Suppressor macrophage treated with lipopolysaccharide for 1 hour (primary cell): ENCODE results near the gene RFESD.
A peak's percentile ranks its signal among the peaks of the same experiment; 100 is the strongest.
"Not testable (repeated sequence)": the region's sequence is repeated elsewhere in the genome, so short reads cannot be mapped to it uniquely, and the experiment has no call there.

Experiments
- DNase-seq, 3 donors: peaks; one replicate each; pipeline ENCODE4 v3.0.0-alpha.2; 2020 to 2022

Gene RFESD

GRCh38 chr5:95630394-95630917, 16.1 kb upstream of the RFESD start:
- DNase-seq = peak in 1 of 3 donors; percentile 19

GRCh38 chr5:95631255-95631958, 15.2 kb upstream of the RFESD start:
- peak; percentile 80 to 97 (median 91) for DNase-seq

GRCh38 chr5:95631991-95632675, 14.4 kb upstream of the RFESD start:
- DNase-seq = peak; percentile 84 to 94 (median 89)

- not testable (repeated sequence) for DNase-seq
Observed at GRCh38 chr5:95632942-95633341, 13.6 kb upstream of the RFESD start.

- no peak for DNase-seq
Observed at GRCh38 chr5:95633671-95634070, 12.9 kb upstream of the RFESD start.

- DNase-seq = no peak
Observed at GRCh38 chr5:95634081-95634480, 12.5 kb upstream of the RFESD start.

- no peak for DNase-seq
Observed at GRCh38 chr5:95638632-95639031, 7.9 kb upstream of the RFESD start.

GRCh38 chr5:95641741-95642220, 4.8 kb upstream of the RFESD start:
- DNase-seq = no peak

GRCh38 chr5:95643152-95643551, 3.4 kb upstream of the RFESD start:
- DNase-seq = no peak

GRCh38 chr5:95644351-95645042, 2.1 kb upstream of the RFESD start:
- DNase-seq = peak; percentile 56 to 61 (median 59)

- not testable (repeated sequence) for DNase-seq
Observed at GRCh38 chr5:95646226-95646568, 380 bp upstream of the RFESD start.

GRCh38 chr5:95647886-95648860, 1.6 kb downstream of the RFESD start:
- peak; percentile 29 to 67 (median 56) for DNase-seq

GRCh38 chr5:95649274-95649673, 2.7 kb downstream of the RFESD start:
- DNase-seq = no peak

- no peak for DNase-seq
Observed at GRCh38 chr5:95649842-95650620, 3.5 kb downstream of the RFESD start.

- DNase-seq = no peak
Observed at GRCh38 chr5:95652849-95653248, 6.3 kb downstream of the RFESD start.

- no peak for DNase-seq
Observed at GRCh38 chr5:95654196-95654595, 7.6 kb downstream of the RFESD start.

- DNase-seq = no peak
Observed at GRCh38 chr5:95655575-95655974, 9.0 kb downstream of the RFESD start.

GRCh38 chr5:95660060-95660459, 13.5 kb downstream of the RFESD start:
- no peak for DNase-seq

GRCh38 chr5:95662946-95663345, 16.4 kb downstream of the RFESD start:
- no peak for DNase-seq

- DNase-seq = peak; percentile 62 to 77 (median 69)
Observed at GRCh38 chr5:95664204-95664786, 17.7 kb downstream of the RFESD start.

- DNase-seq = peak; percentile 44 to 59 (median 53)
Observed at GRCh38 chr5:95667061-95667618, 20.6 kb downstream of the RFESD start.
